ENCODE results near the gene PFAS.

The PFAS gene

GRCh38 chr17:8222630-8223355, 26.3 kb upstream of the PFAS start:
- TF ChIP-seq GATA2 (IDR thresholded peaks at IDR 0.05; ENCODE audit: low read depth, low read length) (no peak), GATA3 (IDR thresholded peaks at IDR 0.05; ENCODE audit: low read depth, low read length) (no peak)

DNA sequence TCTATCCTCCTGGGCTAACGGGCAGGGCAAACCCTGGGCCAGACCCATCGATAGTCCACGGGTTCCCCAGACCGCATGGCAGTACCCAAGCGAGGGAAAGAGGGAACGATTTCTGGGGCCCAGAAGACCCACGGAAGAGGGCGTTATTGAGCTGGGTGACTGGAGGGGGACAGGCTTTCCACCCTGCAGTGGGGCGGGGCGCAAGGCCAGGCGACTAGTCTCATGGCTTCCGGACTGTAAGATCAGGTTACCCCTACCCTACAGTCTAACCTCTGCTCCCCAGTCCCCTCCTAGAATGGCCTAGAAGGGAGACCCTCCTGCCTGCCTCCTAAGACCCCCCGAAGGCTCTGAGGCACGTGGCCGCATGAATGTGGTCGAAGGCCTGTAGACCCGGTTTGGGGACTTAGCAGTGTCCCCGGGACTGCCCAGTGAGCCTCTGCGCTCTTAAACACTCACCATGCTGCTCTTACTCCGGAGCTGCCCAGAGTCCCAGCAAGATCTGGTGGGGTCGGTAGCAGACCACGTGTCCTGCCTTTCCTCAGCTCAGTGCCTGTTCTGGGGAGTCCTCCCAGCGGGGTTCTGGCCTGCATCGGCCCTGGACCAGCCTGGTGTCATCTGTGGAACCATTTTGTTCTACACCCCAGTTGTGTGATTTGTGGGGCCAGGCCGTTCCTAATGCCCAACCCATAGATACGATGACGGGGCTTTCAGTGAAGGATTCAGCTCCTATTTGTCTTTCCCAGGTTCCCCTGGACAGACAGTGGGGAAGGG, 25.5 kb upstream of the PFAS start:
- no peak; the same call in 1 of the 2 replicates for TF ChIP-seq GATA2 (IDR thresholded peaks at IDR 0.05; ENCODE audit: low read depth, low read length)
- no peak for TF ChIP-seq GATA3 (IDR thresholded peaks at IDR 0.05; ENCODE audit: low read depth, low read length)

- TF ChIP-seq GATA3 (IDR thresholded peaks at IDR 0.05; ENCODE audit: low read depth, low read length) (no peak), GATA2 (IDR thresholded peaks at IDR 0.05; ENCODE audit: low read depth, low read length) (no peak)
These were observed 23.9 kb upstream of the PFAS start for GRCh38 chr17:8224891-8225812.

GRCh38 chr17:8225813-8226535, 23.1 kb upstream of the PFAS start:
- TF ChIP-seq GATA3 (IDR thresholded peaks at IDR 0.05; ENCODE audit: low read depth, low read length) (no peak), GATA2 (IDR thresholded peaks at IDR 0.05; ENCODE audit: low read depth, low read length) (no peak)

DNA sequence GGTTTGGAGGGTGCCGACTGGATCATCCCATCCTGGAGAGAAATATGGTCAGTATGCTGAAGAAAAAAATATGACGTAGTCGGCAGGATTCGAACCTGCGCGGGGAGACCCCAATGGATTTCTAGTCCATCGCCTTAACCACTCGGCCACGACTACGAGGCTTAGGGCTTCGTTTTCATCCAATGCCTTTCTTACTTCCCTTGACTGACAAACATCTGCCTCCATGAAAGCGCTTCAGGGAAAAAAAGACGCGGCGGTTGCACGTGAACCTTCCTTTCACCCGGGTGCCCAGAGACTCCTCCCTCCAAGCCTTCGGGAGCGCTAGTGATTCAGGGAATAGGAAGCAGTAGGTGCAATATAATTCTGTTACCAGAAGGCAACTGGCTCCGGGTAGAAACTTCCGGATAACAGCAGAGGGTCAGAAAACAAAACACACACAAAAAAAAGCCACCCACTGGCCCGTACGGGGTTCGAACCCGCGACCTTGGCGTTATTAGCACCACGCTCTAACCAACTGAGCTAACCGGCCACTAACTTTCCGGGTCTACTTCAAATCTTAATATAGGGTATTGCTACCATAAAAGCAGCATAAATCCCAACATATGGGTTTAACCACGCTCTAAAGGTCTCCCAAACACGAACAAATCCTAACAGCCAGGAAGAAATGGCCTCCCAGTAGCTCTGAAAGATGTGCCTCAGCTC, 22.4 kb upstream of the PFAS start:
- no peak for TF ChIP-seq GATA3 (IDR thresholded peaks at IDR 0.05; ENCODE audit: low read depth, low read length)
- TF ChIP-seq GATA2 (IDR thresholded peaks at IDR 0.05; ENCODE audit: low read depth, low read length) = 0 out of 2 replicates have a peak, but pooled peaks have one; percentile 8

- TF ChIP-seq GATA3 (IDR thresholded peaks at IDR 0.05; ENCODE audit: low read depth, low read length) = no peak
- no peak for TF ChIP-seq GATA2 (IDR thresholded peaks at IDR 0.05; ENCODE audit: low read depth, low read length)
These were observed 21.9 kb upstream of the PFAS start for GRCh38 chr17:8227238-8227581.

GRCh38 chr17:8231701-8232100, 17.4 kb upstream of the PFAS start:
- TF ChIP-seq GATA3 (IDR thresholded peaks at IDR 0.05; ENCODE audit: low read depth, low read length) (no peak), GATA2 (IDR thresholded peaks at IDR 0.05; ENCODE audit: low read depth, low read length) (no peak)

DNA sequence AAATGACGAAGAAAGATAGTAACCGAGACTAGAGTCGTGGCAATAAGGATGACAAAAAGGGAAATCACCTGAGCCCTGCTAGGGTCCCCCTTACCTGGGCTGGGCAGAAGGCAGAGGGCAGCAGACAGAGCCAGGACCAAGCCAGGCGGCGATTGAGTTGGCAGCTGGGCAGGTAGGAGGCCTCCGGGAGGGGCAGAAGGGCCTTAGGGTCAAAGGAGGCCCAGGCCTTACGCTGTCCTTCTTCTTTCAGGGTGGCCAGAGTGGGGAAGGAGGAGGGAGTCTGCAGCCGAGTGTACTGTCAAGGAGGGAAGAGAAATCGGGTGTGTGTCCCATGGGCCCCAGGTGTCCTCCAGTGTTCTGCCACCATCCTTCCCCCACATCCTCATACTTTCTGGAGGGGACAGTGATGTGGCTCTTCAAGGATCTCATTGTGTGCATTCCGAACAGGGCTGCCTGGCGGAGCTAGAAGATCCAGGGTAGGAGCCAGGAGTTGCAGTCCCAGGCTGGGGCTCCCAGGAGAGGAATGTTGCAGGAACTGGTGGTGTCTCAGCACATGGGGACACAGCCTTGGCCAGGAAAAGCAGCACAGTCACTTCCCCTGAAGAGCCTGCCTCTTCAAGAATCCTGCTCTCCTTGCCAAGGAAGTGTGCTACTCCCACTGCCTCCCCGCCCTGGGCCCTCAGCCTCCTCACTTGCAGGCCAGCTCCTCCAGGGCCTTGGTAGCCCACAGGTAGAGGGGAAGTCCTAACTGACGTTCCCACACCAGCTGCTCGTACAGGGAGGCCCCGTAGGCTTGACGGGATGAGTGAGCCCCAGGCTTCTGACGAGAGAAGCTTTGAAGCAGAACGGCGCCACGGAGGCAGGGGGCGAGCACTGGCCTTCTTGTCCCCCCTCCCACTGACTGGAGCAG, 14.5 kb upstream of the PFAS start:
- no peak for TF ChIP-seq GATA3 (IDR thresholded peaks at IDR 0.05; ENCODE audit: low read depth, low read length)
- no peak for TF ChIP-seq GATA2 (IDR thresholded peaks at IDR 0.05; ENCODE audit: low read depth, low read length)

DNA sequence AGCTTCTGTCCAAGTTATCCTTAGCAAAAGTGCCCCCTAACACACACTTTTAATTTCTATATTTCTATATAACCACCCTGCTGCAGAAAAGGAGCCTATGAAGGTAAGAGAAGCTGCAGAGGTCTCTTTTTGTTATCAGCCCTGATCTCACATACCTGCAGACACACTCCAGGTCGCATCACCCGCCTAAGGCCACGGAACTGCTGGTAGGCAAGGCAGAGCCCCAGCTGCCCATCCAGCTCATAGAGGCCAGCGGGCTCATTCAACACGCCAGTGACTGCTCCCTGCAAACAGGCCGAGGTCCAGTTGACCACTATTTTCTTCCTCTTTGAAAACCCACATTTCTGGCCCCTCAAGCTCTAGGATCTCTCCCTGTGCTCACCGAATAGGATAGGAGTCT, 13.4 kb upstream of the PFAS start:
- no peak for TF ChIP-seq GATA3 (IDR thresholded peaks at IDR 0.05; ENCODE audit: low read depth, low read length)
- TF ChIP-seq GATA2 (IDR thresholded peaks at IDR 0.05; ENCODE audit: low read depth, low read length) = no peak

GRCh38 chr17:8237175-8237574, 11.9 kb upstream of the PFAS start:
- TF ChIP-seq GATA2 (IDR thresholded peaks at IDR 0.05; ENCODE audit: low read depth, low read length) (no peak), GATA3 (IDR thresholded peaks at IDR 0.05; ENCODE audit: low read depth, low read length) (no peak)

DNA sequence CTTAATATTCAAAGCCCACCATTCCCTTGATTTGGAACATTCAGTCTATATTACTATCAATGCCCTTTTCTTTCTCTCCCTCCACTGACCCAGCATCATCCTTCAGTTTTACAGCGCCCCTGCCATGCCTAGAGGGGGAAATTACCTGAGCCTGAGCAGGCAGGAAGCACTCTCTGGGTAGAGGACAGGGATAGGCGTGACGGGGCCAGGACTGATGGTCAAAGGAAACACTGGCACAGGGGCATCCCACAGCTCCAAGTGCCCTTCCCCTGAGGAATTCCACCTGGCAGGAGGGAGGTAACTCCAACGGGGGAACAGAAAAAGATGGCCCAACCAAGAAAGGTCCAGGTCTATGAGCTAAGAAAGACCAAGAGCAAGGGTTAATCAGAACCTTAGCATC, 11.2 kb upstream of the PFAS start:
- TF ChIP-seq GATA2 (IDR thresholded peaks at IDR 0.05; ENCODE audit: low read depth, low read length) = no peak
- TF ChIP-seq GATA3 (IDR thresholded peaks at IDR 0.05; ENCODE audit: low read depth, low read length) = no peak

DNA sequence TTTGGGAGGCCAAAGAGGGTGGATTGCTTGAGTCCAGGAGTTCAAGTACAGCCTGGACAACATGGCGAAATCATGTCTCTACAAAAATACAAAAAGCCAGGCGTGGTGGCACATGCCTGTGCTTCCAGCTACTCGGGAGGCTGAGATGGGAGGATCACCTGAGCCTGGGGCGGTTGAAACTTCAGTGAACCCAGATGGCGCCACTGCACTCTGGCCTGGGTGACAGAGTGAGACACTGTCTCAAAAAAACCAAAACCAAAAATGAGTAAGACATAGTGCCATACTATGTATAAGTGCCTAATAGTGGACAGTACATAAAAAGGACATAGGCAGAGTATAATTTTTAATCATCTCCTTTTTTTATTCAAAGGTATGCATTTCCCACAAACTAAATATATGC, 5.3 kb upstream of the PFAS start:
- no peak for TF ChIP-seq GATA2 (IDR thresholded peaks at IDR 0.05; ENCODE audit: low read depth, low read length)
- TF ChIP-seq GATA3 (IDR thresholded peaks at IDR 0.05; ENCODE audit: low read depth, low read length) = no peak
